ENCODE data around the gene GCC2.
"Not testable (repeated sequence)": the region's sequence is repeated elsewhere in the genome, so short reads cannot be mapped to it uniquely, and the experiment has no call there.

Gene GCC2, protein sequence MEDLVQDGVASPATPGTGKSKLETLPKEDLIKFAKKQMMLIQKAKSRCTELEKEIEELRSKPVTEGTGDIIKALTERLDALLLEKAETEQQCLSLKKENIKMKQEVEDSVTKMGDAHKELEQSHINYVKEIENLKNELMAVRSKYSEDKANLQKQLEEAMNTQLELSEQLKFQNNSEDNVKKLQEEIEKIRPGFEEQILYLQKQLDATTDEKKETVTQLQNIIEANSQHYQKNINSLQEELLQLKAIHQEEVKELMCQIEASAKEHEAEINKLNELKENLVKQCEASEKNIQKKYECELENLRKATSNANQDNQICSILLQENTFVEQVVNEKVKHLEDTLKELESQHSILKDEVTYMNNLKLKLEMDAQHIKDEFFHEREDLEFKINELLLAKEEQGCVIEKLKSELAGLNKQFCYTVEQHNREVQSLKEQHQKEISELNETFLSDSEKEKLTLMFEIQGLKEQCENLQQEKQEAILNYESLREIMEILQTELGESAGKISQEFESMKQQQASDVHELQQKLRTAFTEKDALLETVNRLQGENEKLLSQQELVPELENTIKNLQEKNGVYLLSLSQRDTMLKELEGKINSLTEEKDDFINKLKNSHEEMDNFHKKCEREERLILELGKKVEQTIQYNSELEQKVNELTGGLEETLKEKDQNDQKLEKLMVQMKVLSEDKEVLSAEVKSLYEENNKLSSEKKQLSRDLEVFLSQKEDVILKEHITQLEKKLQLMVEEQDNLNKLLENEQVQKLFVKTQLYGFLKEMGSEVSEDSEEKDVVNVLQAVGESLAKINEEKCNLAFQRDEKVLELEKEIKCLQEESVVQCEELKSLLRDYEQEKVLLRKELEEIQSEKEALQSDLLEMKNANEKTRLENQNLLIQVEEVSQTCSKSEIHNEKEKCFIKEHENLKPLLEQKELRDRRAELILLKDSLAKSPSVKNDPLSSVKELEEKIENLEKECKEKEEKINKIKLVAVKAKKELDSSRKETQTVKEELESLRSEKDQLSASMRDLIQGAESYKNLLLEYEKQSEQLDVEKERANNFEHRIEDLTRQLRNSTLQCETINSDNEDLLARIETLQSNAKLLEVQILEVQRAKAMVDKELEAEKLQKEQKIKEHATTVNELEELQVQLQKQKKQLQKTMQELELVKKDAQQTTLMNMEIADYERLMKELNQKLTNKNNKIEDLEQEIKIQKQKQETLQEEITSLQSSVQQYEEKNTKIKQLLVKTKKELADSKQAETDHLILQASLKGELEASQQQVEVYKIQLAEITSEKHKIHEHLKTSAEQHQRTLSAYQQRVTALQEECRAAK (N-terminal part only)

DNA sequence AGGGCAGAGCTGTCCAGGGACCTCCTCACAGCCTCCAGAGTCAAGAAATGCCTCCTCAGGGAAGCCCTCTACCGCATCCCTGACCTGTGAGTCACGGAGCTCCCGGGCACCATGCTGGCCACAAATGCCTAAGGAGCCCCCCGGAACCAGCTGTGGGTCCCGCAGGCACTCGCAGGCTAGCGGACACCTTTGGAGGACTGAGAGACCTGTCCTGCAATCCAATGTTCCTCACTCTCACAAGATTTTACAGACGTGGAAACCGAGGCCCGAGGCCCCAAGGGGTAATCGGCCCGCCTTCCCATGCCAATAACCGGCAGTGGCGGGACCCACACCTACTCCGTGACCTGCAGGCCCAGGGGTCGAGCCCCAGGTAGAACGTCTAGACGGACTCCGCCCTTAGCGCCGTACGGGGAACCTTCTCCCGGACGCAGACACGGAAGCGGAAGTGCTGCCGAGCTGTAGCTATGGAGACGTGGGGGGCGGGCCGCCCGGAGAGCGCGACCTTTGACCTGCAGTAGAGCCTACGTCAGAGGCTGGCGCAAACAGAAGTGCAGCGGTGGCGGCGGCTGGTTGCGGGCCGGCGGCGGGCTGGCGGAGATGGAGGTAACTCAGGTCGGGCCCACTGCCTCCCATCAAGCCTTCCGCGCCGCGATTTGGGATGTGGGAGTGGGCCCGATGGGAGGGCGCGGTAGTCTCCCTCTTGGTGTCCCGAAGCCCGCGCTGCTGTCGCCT lies at the start of gene GCC2:
GCC2 (plus strand) TSS at position 529 of the 732 bp plus-strand sequence; CDS start at position 598, 69 bp downstream.
- peak; percentile 77 for DNase-seq

DNA sequence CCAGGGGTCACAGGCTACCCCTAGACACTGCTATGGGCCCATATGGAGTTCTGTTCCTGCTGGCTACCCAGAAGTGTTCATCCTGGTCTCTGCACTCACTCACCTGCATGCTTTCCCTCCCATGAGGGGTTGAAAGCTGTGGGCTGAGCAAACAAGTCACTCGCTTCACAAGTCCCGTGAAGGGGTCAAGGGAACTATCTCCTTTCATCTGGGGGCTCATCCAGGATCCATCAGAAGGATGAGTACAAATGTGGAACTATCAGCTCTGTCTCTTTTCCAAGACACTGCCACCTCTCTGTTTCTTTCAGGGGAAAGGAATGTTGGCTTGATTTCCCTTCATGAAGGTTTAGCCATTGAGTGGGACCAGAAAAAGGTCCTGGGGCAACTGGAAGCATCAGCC lies 49.5 kb upstream of the GCC2 start:
- no peak for DNase-seq

- no peak for DNase-seq
Observed at GRCh38 chr2:108401800-108402199, 47.2 kb upstream of the GCC2 start.

GRCh38 chr2:108403494-108403893 lies 45.5 kb upstream of the GCC2 start:
- no peak for DNase-seq

- DNase-seq, result no peak
Observed at GRCh38 chr2:108404784-108405397, 44.1 kb upstream of the GCC2 start.

DNA sequence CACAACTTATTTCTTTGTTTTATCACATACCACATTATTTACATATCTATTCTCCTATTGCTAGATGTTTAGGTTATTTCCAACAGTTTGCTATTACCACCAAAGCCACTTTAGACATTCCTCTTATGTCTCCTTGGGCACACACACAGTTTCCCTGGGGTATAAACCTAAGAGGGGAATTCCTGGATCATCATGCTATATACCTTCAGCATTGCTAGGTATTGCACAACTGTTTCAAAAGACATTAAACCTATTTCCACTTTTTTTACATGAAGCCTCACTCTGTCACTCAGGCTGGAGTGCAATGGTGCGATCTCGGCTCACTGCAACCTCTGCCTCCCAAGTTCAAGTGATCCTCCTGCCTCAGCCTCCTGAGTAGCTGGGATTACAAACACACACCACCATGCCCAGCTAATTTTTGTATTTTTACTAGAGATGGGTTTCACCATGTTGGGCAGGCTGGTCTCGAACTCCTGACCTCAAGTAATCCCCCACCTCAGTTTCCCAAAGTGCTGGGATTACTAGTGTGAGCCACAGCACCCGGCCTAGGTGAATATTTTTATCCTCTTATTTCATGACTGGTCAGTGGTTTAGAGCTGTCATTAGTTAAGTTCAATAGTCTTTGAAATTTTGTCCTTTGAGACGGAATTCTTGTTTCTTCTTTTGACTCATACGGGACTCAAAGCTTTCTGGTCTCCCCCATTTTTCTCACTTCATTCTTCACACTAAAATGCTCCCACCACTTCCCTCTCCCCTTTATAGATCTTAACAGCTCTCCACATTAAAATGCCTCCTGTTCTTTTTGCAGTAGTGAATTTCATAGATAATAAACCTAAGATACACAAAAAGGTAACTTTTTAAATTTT lies 40.9 kb upstream of the GCC2 start:
- DNase-seq, result no peak

- DNase-seq, result no peak
Observed at GRCh38 chr2:108409768-108410167, 39.2 kb upstream of the GCC2 start.

DNA sequence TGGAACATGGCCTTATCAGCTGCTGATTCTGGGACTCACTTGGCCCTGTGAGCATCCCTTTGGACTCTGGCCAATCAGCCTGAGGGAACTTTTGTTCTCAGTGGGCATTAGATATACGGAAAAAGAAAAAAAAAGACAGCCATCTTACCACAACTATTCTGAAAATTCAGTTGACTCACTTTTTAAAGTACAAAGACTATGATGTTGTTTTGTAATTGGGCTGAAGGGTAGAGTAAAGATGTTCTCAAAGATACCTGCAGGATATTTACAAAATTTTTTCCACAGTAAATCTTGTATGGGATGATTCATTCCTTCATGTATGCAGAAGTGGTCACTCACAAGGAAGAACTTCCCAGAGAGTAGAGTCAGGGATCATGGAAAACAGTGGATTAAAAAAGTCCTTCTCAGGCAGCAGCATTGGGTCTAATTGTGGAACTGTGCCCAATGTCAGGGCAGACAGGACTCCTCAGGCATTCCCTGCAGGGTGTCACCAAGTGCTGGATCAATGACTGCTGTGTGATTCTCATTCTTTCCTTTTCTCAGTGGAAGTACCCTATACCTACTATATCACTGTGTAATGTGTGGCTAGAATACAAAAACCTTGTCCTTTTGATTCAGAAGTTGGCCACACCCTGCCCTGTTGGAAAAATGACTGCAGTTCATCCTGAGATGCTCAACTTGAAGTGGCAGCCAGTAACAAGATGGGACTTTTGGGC lies 35.9 kb upstream of the GCC2 start:
- no peak for DNase-seq

DNA sequence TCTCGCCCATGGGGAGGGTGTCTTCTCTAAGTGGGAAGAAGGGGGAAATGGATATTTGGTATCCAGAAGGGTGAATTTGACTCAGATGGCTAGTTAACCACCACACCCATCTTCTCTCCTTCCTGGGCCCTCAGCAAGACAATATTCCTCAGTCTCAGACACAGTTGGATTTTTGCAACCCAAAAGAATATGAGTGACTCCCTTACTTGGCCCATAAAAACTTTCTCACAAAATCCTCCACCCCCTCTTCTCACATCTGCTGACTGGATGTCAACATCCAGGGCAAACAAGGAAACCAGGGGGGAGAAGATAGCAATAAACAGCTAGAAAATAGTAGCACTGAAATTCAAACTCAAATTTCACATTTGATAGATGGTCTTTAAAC lies 35.3 kb upstream of the GCC2 start:
- DNase-seq, result no peak

GRCh38 chr2:108414256-108414876 lies 34.6 kb upstream of the GCC2 start:
- DNase-seq, result no peak

DNA sequence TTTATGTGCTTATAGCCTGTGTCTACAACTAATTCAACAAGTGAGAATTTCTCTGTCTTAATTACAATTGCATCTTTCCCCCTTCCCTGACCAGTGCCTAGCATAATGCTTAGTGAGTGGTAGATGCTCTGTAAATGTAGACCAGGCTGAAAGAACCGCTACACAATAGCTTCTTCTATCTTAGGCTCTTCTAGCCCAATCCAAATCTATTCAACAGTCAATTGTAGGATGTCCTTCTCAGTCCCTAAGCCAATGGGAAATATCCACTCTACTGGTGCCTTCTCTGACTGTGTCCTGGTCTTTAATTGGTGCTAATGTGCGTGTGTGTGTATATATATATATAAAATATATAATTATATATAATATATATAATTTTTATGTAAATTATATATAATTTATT lies 34.1 kb upstream of the GCC2 start:
- DNase-seq, result no peak

DNA sequence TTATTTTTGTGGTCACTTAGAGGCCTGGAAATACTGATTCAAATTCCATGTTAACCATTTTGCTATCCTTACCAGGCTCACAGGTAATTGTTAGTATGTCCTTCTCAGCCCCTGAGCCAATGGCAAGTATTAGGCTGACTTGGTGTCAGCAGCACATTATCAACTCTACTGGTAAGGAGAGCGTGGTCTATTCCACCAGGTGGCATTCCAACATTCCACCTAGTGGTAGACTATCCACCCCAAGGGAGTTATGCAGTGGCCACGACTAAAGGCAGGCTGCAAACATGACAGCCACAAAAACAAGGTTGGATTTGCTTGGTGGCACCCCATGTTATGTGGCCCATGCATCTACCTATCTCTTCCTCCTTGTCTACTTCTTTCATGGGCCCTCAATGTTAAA lies 31.8 kb upstream of the GCC2 start:
- DNase-seq, result no peak

DNA sequence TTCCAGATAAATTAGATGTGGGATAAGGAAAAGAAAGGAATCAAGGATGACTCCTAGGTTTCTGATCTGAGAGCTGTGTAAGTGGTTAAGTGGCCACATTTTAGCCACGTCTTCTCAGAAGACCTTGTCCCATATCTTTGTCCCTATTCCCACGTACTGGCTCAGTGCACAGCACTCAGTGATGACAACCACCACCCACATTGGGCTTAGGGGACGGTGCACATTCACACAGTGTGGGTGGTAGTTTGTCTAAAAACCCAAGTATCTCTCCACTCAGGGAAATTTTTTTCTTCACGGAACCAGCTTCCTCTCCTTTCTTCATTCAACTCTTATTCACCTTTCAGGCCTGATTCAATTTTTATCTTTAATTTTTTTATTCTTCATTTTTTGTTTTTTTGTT lies 30.6 kb upstream of the GCC2 start:
- DNase-seq, result no peak

DNA sequence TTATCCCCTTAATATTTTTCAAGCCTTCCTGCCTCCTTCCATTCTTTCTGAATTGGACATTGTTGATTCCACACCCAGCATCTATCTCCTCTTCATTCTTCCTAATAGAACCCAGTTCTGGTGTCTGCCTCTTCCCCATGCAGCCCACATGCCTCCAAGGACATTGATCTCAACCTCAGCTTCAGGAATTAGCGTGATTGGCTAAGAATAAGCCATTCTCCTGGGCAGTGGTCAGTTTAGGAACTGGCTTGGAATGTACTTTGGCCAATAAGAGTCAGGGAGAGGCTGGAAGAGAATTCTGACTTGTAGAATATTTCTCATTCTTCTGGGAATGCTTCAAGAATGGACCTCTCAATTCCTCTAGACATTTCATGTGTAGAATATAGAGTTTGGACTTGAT lies 25.9 kb upstream of the GCC2 start:
- no peak for DNase-seq

- no peak for DNase-seq
Observed at GRCh38 chr2:108423502-108424251, 25.3 kb upstream of the GCC2 start.

DNA sequence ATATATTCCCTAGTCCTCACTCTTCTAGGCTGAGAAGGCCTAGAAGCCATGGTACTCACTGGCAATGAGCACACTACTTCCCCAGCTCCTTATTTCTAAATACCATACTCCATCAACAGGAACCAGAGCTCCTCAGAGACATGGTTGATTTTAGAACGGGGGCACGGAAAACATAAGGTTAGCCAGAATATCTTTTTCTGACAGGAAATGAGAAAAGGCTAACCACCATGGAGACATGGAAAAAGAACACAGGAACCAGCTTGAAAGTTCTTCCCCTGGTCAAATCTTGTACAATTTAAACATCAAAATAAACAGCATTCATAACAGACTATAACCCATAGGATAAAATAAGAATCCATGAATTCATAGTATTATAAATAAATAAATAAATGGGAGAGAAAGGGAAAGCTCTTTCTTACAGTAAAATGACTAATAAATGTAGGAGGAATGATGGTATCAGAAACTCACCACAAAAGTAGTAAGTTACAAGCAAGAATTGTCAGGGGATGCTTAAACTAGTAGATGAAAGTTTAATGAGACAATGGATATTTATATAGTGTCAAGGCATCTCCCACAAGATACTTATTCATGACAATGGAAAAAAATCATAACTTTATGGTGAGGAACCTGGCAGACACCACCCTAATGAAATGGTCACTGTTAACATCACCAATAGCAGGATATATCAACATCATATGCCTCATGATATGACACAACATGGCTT lies 20.6 kb upstream of the GCC2 start:
- no peak for DNase-seq

DNA sequence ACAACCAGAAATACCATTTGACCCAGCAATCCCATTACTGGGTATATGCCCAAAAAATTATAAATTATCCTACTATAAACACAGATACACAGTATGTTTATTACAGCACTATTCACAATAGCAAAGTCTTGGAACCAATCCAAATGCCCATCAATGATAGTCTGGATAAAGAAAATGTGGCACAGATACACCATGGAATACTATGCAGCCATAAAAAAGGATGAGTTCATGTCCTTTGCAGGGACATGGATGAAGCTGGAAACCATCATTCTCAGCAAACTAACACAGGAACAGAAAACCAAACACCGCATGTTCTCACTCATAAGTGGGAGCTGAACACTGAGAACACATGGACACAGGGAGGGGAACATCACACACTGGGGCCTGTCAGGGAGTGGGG lies 13.4 kb upstream of the GCC2 start:
- not testable (repeated sequence) for DNase-seq

- no peak for DNase-seq
Observed at GRCh38 chr2:108436976-108437375, 12.0 kb upstream of the GCC2 start.
